Uterus (tissue), 4 donors: ENCODE measurements around the gene MED13L. TPM values are rescaled to one million over a fixed set of nuclear protein-coding genes. Genes with fewer than 3 reads are reported as not detected.
"Not testable (repeated sequence)": the region's sequence is repeated elsewhere in the genome, so short reads cannot be mapped to it uniquely, and the experiment has no call there.

Experiments
- DNase-seq, 2 donors: peaks; one replicate each; pipeline ENCODE4 v3.0.0-alpha.2; 2019 to 2020
- H3K27ac ChIP-seq, 2 donors: fragments of 200-600 bp; sonication (generic); 1 replicate in 1 of 2; 2 replicates in 1 of 2; pipeline ENCODE4 v1.5.1; 2016 to 2018
- H3K27me3 ChIP-seq, 2 donors: fragments of 200-600 bp; sonication (generic); one replicate each; pipeline ENCODE4 v1.5.1; 2018 to 2019; ENCODE audit warnings: control low read depth in 1 of 2
- H3K36me3 ChIP-seq, 2 donors: fragments of 200-600 bp; sonication (generic); one replicate each; pipeline ENCODE4 v1.5.1; 2019; ENCODE audit warnings: control low read depth in 1 of 2
- H3K4me1 ChIP-seq, 2 donors: fragments of 200-600 bp; sonication (generic); one replicate each; pipeline ENCODE4 v1.5.1; 2018 to 2019; ENCODE audit warnings: control low read depth in 1 of 2
- H3K4me3 ChIP-seq, 2 donors: fragments of 200-600 bp; sonication (generic); 1 replicate in 1 of 2; 2 replicates in 1 of 2; pipeline ENCODE4 v1.5.1; 2018 to 2019; ENCODE audit warnings: mild to moderate bottlenecking in 1 of 2
- H3K9me3 ChIP-seq, 2 donors: fragments of 200-600 bp; sonication (generic); one replicate each; pipeline ENCODE4 v1.5.1; 2019; ENCODE audit warnings: control low read depth in 1 of 2
- POLR2A ChIP-seq, 2 donors: fragments of 450-650 bp; IDR thresholded peaks; one replicate each; pipeline ENCODE4 v1.6.1; 2016; ENCODE audit warnings: antibody characterized with exemption in 2 of 2, mild to moderate bottlenecking in 1 of 2, moderate library complexity in 1 of 2
- intact Hi-C: fragments of 100-400 bp; cut with DNase I; formaldehyde crosslinking; loops from one replicate; pipeline ENCODE4 v1.15.1; 2023; ENCODE audit warnings: low total_unique reads
- total RNA-seq, 4 donors: library from RNA; depleted of rRNA in 3 of 4; stranded (reverse); fragments of >200 nt in 3 of 4; gene quantifications; one replicate each; pipeline versions ENCODE4 v1.1.0 to v1.2.4, GENCODE V29; 2014 to 2023
- TF ChIP-seq, protein P1 (sequence below), 4 experiments: fragments of 200-600 bp in 2 of 4; fragments of 450-650 bp in 2 of 4; sonication (generic) in 2 of 4; IDR thresholded peaks; one replicate each; pipeline ENCODE4 v1.5.1; 2016 to 2019; ENCODE audit warnings: antibody characterized with exemption in 4 of 4, mild to moderate bottlenecking in 2 of 4, moderate library complexity in 1 of 4
- donor health status: DM: yes; HTN: yes; CAD: no.

Gene MED13L
- total RNA-seq, 4 donors from 2014 or later, result 189 to 314 (median 254) TPM

DNA sequence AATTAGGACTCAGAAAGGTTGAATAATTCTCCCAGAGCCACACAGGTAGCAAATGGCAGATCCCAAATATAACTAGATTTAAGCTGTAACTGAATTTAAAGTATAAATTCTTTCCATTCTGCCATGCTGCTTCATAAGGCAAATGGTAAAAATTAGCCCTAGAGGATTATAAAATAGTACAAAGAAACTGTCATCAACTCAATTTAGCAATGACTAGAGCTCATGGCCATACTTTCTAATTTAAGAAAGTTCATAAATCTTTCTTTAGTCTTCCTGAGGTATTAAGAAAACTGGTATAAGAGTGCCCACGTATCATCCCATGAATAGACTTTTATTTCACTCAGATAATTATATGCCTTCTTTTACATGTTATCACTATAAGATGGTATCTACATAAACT lies 34.8 kb downstream of the MED13L start:
- DNase-seq, result no peak
- no peak overlapping the region for H3K4me3 ChIP-seq
- H3K27ac ChIP-seq, result no peak overlapping the region
- no peaks in the 10 kb centered on the region for H3K27me3 ChIP-seq
- no peaks in the 10 kb centered on the region for H3K9me3 ChIP-seq
- TF ChIP-seq, protein P1, sequence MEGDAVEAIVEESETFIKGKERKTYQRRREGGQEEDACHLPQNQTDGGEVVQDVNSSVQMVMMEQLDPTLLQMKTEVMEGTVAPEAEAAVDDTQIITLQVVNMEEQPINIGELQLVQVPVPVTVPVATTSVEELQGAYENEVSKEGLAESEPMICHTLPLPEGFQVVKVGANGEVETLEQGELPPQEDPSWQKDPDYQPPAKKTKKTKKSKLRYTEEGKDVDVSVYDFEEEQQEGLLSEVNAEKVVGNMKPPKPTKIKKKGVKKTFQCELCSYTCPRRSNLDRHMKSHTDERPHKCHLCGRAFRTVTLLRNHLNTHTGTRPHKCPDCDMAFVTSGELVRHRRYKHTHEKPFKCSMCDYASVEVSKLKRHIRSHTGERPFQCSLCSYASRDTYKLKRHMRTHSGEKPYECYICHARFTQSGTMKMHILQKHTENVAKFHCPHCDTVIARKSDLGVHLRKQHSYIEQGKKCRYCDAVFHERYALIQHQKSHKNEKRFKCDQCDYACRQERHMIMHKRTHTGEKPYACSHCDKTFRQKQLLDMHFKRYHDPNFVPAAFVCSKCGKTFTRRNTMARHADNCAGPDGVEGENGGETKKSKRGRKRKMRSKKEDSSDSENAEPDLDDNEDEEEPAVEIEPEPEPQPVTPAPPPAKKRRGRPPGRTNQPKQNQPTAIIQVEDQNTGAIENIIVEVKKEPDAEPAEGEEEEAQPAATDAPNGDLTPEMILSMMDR (IDR thresholded peaks at IDR 0.05), result no peak
- TF ChIP-seq POLR2A (IDR thresholded peaks at IDR 0.05), result no peak
- no peaks in the 10 kb centered on the region for H3K36me3 ChIP-seq
- intact Hi-C loops, result no loop called here
- peaks cover 0 to 12% of the 10 kb centered on the region in 2 donors for H3K4me1 ChIP-seq

DNA sequence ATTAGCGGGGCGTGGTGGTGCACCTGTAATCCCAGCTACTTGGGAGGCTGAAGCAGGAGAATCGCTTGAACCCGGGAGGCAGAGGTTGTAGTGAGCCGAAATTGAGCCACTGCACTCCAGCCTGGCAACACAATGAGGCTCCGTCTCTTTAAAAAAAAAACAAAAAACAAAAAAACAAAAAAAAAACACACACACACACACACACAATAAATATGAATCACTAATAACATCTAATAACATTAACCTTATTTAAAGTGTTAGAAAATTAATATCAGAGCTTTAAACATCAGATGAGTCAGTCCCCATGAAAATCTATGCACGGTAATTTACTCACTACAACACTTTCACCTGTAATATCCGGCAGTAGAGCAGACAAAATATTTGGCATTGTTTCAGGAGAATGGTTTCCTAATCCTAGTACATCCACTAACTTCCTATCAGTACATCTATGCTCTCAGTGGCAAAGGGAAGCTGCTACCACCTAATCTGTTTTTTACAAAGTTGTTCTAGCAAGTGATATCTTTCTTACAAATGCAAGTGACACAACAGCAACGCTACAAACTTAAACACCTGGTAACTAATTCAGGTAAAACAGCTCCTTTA lies 36.2 kb downstream of the MED13L start:
- no peak for TF ChIP-seq POLR2A (IDR thresholded peaks at IDR 0.05)
- TF ChIP-seq, protein P1 (IDR thresholded peaks at IDR 0.05), result no peak
- Histone ChIP-seq H3K36me3 (no peaks in the 10 kb centered on the region), H3K27me3 (no peaks in the 10 kb centered on the region), H3K4me3 (no peak overlapping the region), H3K4me1 (peaks cover 0 to 12% of the 10 kb centered on the region in 2 donors), H3K27ac (no peak overlapping the region), H3K9me3 (no peaks in the 10 kb centered on the region)
- intact Hi-C loops, result no loop called here
- no peak for DNase-seq

DNA sequence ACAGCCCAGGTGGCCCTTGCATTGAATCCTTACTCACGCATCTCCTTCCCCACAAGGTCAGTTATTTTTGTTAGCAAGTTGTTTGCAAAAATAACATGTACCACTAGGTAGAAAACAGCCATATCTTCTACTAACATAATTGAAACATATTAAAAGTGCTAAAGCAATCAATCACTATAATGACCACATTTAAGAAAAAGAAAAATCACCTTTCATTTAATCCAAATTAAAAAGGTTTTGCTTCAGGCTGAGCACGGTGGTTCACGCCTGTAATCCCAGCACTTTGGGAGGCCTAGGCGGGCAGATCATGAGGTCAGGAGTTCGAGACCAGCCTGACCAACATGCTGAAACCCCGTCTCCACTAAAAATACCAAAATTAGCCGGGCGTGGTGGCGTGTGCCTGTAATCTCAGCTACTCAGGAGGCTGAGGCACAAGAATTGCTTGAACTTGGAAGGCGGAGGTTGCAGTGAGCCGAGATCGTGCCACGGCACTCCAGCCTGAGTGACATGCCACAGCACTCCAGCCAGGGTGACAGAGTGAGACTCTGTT lies 38.8 kb downstream of the MED13L start:
- intact Hi-C loops, H3K4me3 ChIP-seq, DNase-seq, H3K27me3 ChIP-seq, H3K36me3 ChIP-seq, H3K4me1 ChIP-seq, H3K27ac ChIP-seq, H3K9me3 ChIP-seq: not testable (repeated sequence)

DNA sequence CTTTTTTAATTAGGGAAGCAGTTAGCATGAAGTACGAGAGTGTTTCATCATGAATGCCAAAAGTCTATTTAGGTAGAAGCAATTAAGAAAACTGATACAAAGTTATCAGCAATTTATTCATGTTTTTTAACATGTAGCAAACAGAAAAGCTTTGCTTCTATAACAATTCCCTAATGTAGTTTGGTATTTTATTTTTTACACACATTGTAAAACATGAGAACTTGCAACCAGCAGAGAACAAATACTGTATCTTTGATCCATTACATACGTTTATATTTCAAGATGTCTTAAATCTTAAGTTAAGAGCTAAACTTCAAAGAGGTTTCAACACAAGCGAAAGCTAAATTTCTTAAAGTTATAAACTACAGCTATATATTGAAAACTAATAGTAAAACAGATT lies 39.3 kb downstream of the MED13L start:
- Histone ChIP-seq H3K9me3 (no peaks in the 10 kb centered on the region), H3K4me1 (peaks cover 0 to 8% of the 10 kb centered on the region in 2 donors), H3K4me3 (no peak overlapping the region), H3K27ac (no peak overlapping the region), H3K27me3 (no peaks in the 10 kb centered on the region), H3K36me3 (no peaks in the 10 kb centered on the region)
- TF ChIP-seq, protein P1 (IDR thresholded peaks at IDR 0.05), result no peak
- no peak for TF ChIP-seq POLR2A (IDR thresholded peaks at IDR 0.05)
- intact Hi-C loops, result no loop called here
- DNase-seq, result no peak

DNA sequence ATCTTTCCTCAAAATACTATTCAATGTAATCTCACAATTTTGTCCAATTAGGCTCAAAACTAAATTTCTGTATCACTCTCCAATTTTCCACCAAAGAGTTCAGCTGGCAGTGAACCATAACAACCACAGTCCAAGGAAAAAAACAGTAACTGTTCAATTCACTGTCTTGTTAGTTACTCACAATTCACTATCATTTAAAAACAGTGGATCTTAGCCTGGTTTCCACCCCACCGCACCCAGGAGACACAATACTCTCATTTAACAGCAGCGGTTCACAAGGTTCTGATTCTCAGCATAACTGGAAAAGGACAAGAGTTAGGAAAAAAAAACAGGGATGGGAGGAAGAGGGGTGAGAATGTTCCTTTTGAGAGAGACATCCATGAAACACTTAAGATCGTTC lies 40.5 kb downstream of the MED13L start:
- no peak overlapping the region for H3K27ac ChIP-seq
- H3K9me3 ChIP-seq, result no peaks in the 10 kb centered on the region
- H3K4me1 ChIP-seq, result peaks cover 0 to 8% of the 10 kb centered on the region in 2 donors
- no peaks in the 10 kb centered on the region for H3K27me3 ChIP-seq
- no peak for DNase-seq
- H3K36me3 ChIP-seq, result peaks cover 0 to 3% of the 10 kb centered on the region in 2 donors
- intact Hi-C loops, result no loop called here
- no peak overlapping the region for H3K4me3 ChIP-seq
- TF ChIP-seq, protein P1 (IDR thresholded peaks at IDR 0.05), result no peak
- TF ChIP-seq POLR2A (IDR thresholded peaks at IDR 0.05), result no peak
